Measurements from ENCODE around the gene LCE3C. TPM values are rescaled to one million over a fixed set of nuclear protein-coding genes. Genes with fewer than 3 reads are reported as not detected.

Gene LCE3C
- total RNA-seq, 1 donor from 2014 or later = not detected

- Mint-ChIP-seq H3K36me3 (peaks cover 5% of the 10 kb centered on the region), H3K27ac (no peak within 1 kb of the TSS)
- no peak for TF ChIP-seq CTCF (IDR thresholded peaks at IDR 0.05; ENCODE audit: unreplicated experiment)
Observed at GRCh38 chr1:152622803-152623202, 22.8 kb downstream of the LCE3C start, which contains the start of gene LCE3A. Gene LCE3A (minus strand): TSS chr1:152623103. CDS start chr1:152623103, 0 bp downstream.

GRCh38 chr1:152623203-152623844, 23.3 kb downstream of the LCE3C start:
- DNase-seq (ENCODE audit: low spot score in 2 of 2, unreplicated experiment in 2 of 2) = no peak
- H3K27ac Mint-ChIP-seq = no peak overlapping the region
- no peaks in the 10 kb centered on the region for H3K4me1 Mint-ChIP-seq
- peaks cover 73% of the 10 kb centered on the region for H3K9me3 Mint-ChIP-seq
- H3K4me3 Mint-ChIP-seq = no peak overlapping the region
- H3K36me3 Mint-ChIP-seq = peaks cover 5% of the 10 kb centered on the region
- no peak for TF ChIP-seq CTCF (IDR thresholded peaks at IDR 0.05; ENCODE audit: unreplicated experiment)
- H3K27me3 Mint-ChIP-seq (ENCODE audit: low read depth) = no peaks in the 10 kb centered on the region

More at GRCh38 chr1:152622803-152623202, 22.8 kb downstream of the LCE3C start, which contains the start of gene LCE3A:
- Mint-ChIP-seq H3K27me3 (ENCODE audit: low read depth) (no peaks in the 10 kb centered on the region), H3K4me3 (no peak within 1 kb of the TSS), H3K4me1 (no peaks in the 10 kb centered on the region), H3K9me3 (peaks cover 71% of the 10 kb centered on the region)
- no peak for DNase-seq (ENCODE audit: low spot score in 2 of 2, unreplicated experiment in 2 of 2)

- no peaks in the 10 kb centered on the region for H3K4me1 Mint-ChIP-seq
- peaks cover 65% of the 10 kb centered on the region for H3K9me3 Mint-ChIP-seq
- DNase-seq (ENCODE audit: low spot score in 2 of 2, unreplicated experiment in 2 of 2) = no peak
- no peak for TF ChIP-seq CTCF (IDR thresholded peaks at IDR 0.05; ENCODE audit: unreplicated experiment)
- peaks cover 6% of the 10 kb centered on the region for H3K36me3 Mint-ChIP-seq
- H3K27ac Mint-ChIP-seq = no peak overlapping the region
- no peaks in the 10 kb centered on the region for H3K27me3 Mint-ChIP-seq (ENCODE audit: low read depth)
- H3K4me3 Mint-ChIP-seq = no peak overlapping the region
Observed at GRCh38 chr1:152626744-152627143, 26.7 kb downstream of the LCE3C start.

- DNase-seq (ENCODE audit: low spot score in 2 of 2, unreplicated experiment in 2 of 2) = no peak
- Mint-ChIP-seq H3K27ac (no peak overlapping the region), H3K4me3 (no peak overlapping the region), H3K36me3 (peaks cover 1% of the 10 kb centered on the region), H3K27me3 (ENCODE audit: low read depth) (no peaks in the 10 kb centered on the region), H3K9me3 (peaks cover 78% of the 10 kb centered on the region), H3K4me1 (no peaks in the 10 kb centered on the region)
- TF ChIP-seq CTCF (IDR thresholded peaks at IDR 0.05; ENCODE audit: unreplicated experiment) = no peak
Observed at GRCh38 chr1:152630596-152630995, 30.6 kb downstream of the LCE3C start.

- no peak overlapping the region for H3K4me3 Mint-ChIP-seq
- DNase-seq (ENCODE audit: low spot score in 2 of 2, unreplicated experiment in 2 of 2) = no peak
- no peaks in the 10 kb centered on the region for H3K4me1 Mint-ChIP-seq
- H3K9me3 Mint-ChIP-seq = peaks cover 77% of the 10 kb centered on the region
- no peaks in the 10 kb centered on the region for H3K27me3 Mint-ChIP-seq (ENCODE audit: low read depth)
- no peak for TF ChIP-seq CTCF (IDR thresholded peaks at IDR 0.05; ENCODE audit: unreplicated experiment)
- no peaks in the 10 kb centered on the region for H3K36me3 Mint-ChIP-seq
- H3K27ac Mint-ChIP-seq = no peak overlapping the region
Observed at GRCh38 chr1:152640351-152640750, 40.3 kb downstream of the LCE3C start.
